Measurements from ENCODE around the gene RAF1. TPM values are rescaled to one million over a fixed set of nuclear protein-coding genes. Genes with fewer than 3 reads are reported as not detected.
A peak's percentile ranks its signal among the peaks of the same experiment; 100 is the strongest.

Gene RAF1
- total and polyA plus RNA-seq, 9 of the 15 experiments (the other 6 are each of a cell fraction or from before 2014, with no cell fraction given) = 28.0 to 183 (median 85.6) TPM

DNA sequence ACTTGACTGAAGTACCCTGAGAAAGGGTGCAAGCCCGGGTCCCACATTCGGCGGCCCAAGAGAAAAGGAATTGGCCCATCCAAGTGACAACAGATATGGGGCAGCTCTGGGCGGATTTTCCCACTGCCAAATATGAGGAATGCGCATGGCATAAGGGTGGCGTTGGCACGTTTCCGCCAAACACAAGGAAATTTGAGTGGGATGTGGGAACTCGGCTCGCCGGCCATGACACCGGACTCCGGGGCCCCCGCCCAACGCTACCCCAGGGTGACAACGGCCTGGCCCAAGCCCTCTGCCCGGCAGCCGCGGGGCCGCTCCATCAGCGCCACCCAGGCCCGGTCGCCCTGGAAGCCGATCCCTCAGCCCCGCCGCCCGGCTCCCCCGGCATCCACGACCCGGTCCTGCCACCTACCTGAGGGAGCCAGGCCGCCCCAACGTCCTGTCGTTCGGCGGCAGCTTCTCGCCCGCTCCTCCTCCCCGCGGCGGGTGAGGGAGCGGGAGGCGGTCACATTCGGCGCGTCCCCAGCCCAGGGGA lies 449 bp downstream of the RAF1 start (continued):
- TF ChIP-seq TCF3 (CRISPR knock-in tag; IDR thresholded peaks at IDR 0.05) (no peak), RBM34 (IDR thresholded peaks at IDR 0.05; ENCODE audit: borderline replicate concordance, insufficient read depth, low read length) (0 out of 2 replicates have a peak, but pooled peaks have one; percentile 72), ILK (tag; IDR thresholded peaks at IDR 0.05; ENCODE audit: borderline replicate concordance, low read depth) (no peak), ZBTB7A (IDR thresholded peaks at IDR 0.05; ENCODE audit: borderline replicate concordance, control insufficient read depth, low read depth, low read length) (peak; percentile 35; the same call in 1 of the 2 replicates), RAD21 (CRISPR knock-in tag; conservative IDR thresholded peaks at IDR 0.05 in 1 of 2, IDR thresholded peaks at IDR 0.05 in 1 of 2) (no peak)
- TF ChIP-seq, protein P1, sequence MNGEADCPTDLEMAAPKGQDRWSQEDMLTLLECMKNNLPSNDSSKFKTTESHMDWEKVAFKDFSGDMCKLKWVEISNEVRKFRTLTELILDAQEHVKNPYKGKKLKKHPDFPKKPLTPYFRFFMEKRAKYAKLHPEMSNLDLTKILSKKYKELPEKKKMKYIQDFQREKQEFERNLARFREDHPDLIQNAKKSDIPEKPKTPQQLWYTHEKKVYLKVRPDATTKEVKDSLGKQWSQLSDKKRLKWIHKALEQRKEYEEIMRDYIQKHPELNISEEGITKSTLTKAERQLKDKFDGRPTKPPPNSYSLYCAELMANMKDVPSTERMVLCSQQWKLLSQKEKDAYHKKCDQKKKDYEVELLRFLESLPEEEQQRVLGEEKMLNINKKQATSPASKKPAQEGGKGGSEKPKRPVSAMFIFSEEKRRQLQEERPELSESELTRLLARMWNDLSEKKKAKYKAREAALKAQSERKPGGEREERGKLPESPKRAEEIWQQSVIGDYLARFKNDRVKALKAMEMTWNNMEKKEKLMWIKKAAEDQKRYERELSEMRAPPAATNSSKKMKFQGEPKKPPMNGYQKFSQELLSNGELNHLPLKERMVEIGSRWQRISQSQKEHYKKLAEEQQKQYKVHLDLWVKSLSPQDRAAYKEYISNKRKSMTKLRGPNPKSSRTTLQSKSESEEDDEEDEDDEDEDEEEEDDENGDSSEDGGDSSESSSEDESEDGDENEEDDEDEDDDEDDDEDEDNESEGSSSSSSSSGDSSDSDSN (IDR thresholded peaks at IDR 0.05; ENCODE audit: borderline replicate concordance in 1 of 2, low read depth in 2 of 2, low read length in 2 of 2) = peak; percentile 29 to 71; a peak in 2 of 4 replicates

Measured in K562 (cell line).